ENCODE measurements around the gene TMEM174.

Gene TMEM174

GRCh38 chr5:73154208-73155006, 18.6 kb upstream of the TMEM174 start:
- no peak for DNase-seq

- DNase-seq = no peak
Measured at GRCh38 chr5:73155271-73156222, 17.4 kb upstream of the TMEM174 start.

GRCh38 chr5:73157414-73158303, 15.3 kb upstream of the TMEM174 start:
- DNase-seq = no peak

- DNase-seq = no peak
Measured at GRCh38 chr5:73158313-73158712, 14.7 kb upstream of the TMEM174 start.

- no peak for DNase-seq
Measured at GRCh38 chr5:73160239-73160671, 12.7 kb upstream of the TMEM174 start.

- DNase-seq = peak; percentile 12
Measured at GRCh38 chr5:73170522-73170921, 2.5 kb upstream of the TMEM174 start.

- no peak for DNase-seq
Measured at GRCh38 chr5:73171495-73171894, 1.5 kb upstream of the TMEM174 start.

GRCh38 chr5:73174100-73174815, 1.3 kb downstream of the TMEM174 start:
- no peak for DNase-seq

- DNase-seq = no peak
Measured at GRCh38 chr5:73176250-73176649, 3.3 kb downstream of the TMEM174 start.

GRCh38 chr5:73178265-73178664, 5.3 kb downstream of the TMEM174 start:
- no peak for DNase-seq

- no peak for DNase-seq
Measured at GRCh38 chr5:73179730-73180129, 6.7 kb downstream of the TMEM174 start.

GRCh38 chr5:73180566-73180965, 7.6 kb downstream of the TMEM174 start:
- DNase-seq = no peak

- no peak for DNase-seq
Measured at GRCh38 chr5:73182307-73182706, 9.3 kb downstream of the TMEM174 start.

- DNase-seq = no peak
Measured at GRCh38 chr5:73183000-73183399, 10.0 kb downstream of the TMEM174 start.

- DNase-seq = no peak
Measured at GRCh38 chr5:73183481-73183891, 10.5 kb downstream of the TMEM174 start.

- no peak for DNase-seq
Measured at GRCh38 chr5:73186976-73187375, 14.0 kb downstream of the TMEM174 start.

GRCh38 chr5:73188764-73189531, 16.0 kb downstream of the TMEM174 start:
- DNase-seq = no peak

- peak; percentile 35 for DNase-seq
Measured at GRCh38 chr5:73189871-73190376, 16.9 kb downstream of the TMEM174 start.

- no peak for DNase-seq
Measured at GRCh38 chr5:73192370-73192769, 19.4 kb downstream of the TMEM174 start.

GRCh38 chr5:73193592-73193991, 20.6 kb downstream of the TMEM174 start:
- no peak for DNase-seq

- no peak for DNase-seq
Measured at GRCh38 chr5:73196201-73196600, 23.2 kb downstream of the TMEM174 start.
